Right forelimb (tissue), 1 donor: ENCODE data around the gene OXCT1.

Experiments used
- DNase-seq: peaks from one replicate; pipeline ENCODE4 v3.0.0-alpha.2; 2018

OXCT1 gene

GRCh38 chr5:41695920-41696582 is 174.2 kb downstream of the OXCT1 start:
- no peak for DNase-seq

GRCh38 chr5:41686767-41687166 is 183.5 kb downstream of the OXCT1 start:
- DNase-seq = no peak

GRCh38 chr5:41686191-41686590 is 184.0 kb downstream of the OXCT1 start:
- DNase-seq = no peak

- no peak for DNase-seq
Observed at GRCh38 chr5:41683181-41683580, 187.0 kb downstream of the OXCT1 start.

GRCh38 chr5:41682641-41683040 is 187.6 kb downstream of the OXCT1 start:
- no peak for DNase-seq

GRCh38 chr5:41681840-41682239 is 188.4 kb downstream of the OXCT1 start:
- no peak for DNase-seq
